Measurements from ENCODE around the gene SNX2. TPM values are rescaled to one million over a fixed set of nuclear protein-coding genes. Genes with fewer than 3 reads are reported as not detected.

The SNX2 gene
- total RNA-seq, 1 donor from 2014 or later: 145 TPM

- ATAC-seq (ENCODE audit: low read depth) (peak; percentile 29), DNase-seq (no peak)
- TF ChIP-seq CTCF (IDR thresholded peaks at IDR 0.05): no peak
- ChIA-PET CTCF (interaction anchor here (0.6 to 3.3 kb wide), 3 partner anchors 17 to 72 kb away, joined by 3 to 30 read pairs (median 3); no protein-coding TSS in a partner anchor), POLR2A (interaction anchor here (0.7 to 5.2 kb wide), 11 partner anchors 10 to 79 kb away, joined by 4 to 84 read pairs (median 9); no protein-coding TSS in a partner anchor)
- Mint-ChIP-seq H3K36me3 (ENCODE audit: low read depth) (peaks cover 32% of the 10 kb centered on the region), H3K27me3 (no peaks in the 10 kb centered on the region), H3K4me3 (peak overlapping the region; percentile 97), H3K27ac (peak overlapping the region; percentile 96), H3K4me1 (peaks cover 47% of the 10 kb centered on the region), H3K9me3 (no peaks in the 10 kb centered on the region)
- intact Hi-C loops (cut with micrococcal nuclease): loop anchor here (1.0 to 10.0 kb wide), 8 partner anchors 15 to 811 kb away; partner anchors contain the start of genes CEP120, SNX24 and SRFBP1
Observed at GRCh38 chr5:122775550-122776542, 966 bp downstream of the SNX2 start.

GRCh38 chr5:122778157-122778556, 3.3 kb downstream of the SNX2 start:
- ATAC-seq (ENCODE audit: low read depth) (no peak), DNase-seq (no peak)
- peaks cover 39% of the 10 kb centered on the region for H3K36me3 Mint-ChIP-seq (ENCODE audit: low read depth)
- H3K9me3 Mint-ChIP-seq: no peaks in the 10 kb centered on the region
- peak overlapping the region; percentile 66 for H3K4me3 Mint-ChIP-seq
- ChIA-PET POLR2A (no interaction called here), CTCF (interaction anchor here (0.7 to 4.9 kb wide), 2 partner anchors 74 to 262 kb away, joined by 3 to 19 read pairs; no protein-coding TSS in a partner anchor)
- H3K27me3 Mint-ChIP-seq: no peaks in the 10 kb centered on the region
- peaks cover 62% of the 10 kb centered on the region for H3K4me1 Mint-ChIP-seq
- intact Hi-C loops (cut with micrococcal nuclease): loop anchor here (5.0 to 10.0 kb wide), 2 partner anchors 41 to 813 kb away; partner anchors contain the start of gene SRFBP1
- peak overlapping the region; percentile 85 for H3K27ac Mint-ChIP-seq
- no peak for TF ChIP-seq CTCF (IDR thresholded peaks at IDR 0.05)

GRCh38 chr5:122779451-122779850, 4.6 kb downstream of the SNX2 start:
- Mint-ChIP-seq H3K27me3 (no peaks in the 10 kb centered on the region), H3K4me3 (peak overlapping the region; percentile 64), H3K27ac (peak overlapping the region; percentile 85), H3K4me1 (peaks cover 68% of the 10 kb centered on the region), H3K9me3 (no peaks in the 10 kb centered on the region), H3K36me3 (ENCODE audit: low read depth) (peaks cover 46% of the 10 kb centered on the region)
- TF ChIP-seq CTCF (IDR thresholded peaks at IDR 0.05): no peak
- DNase-seq (no peak), ATAC-seq (ENCODE audit: low read depth) (no peak)
- CTCF ChIA-PET: interaction anchor here (4.9 kb wide), 1 partner anchor 75 kb away, joined by 19 read pairs; no protein-coding TSS in a partner anchor
- intact Hi-C loops (cut with micrococcal nuclease): loop anchor here (5.0 to 10.0 kb wide), 2 partner anchors 42 to 815 kb away; partner anchors contain the start of gene SRFBP1
- POLR2A ChIA-PET: interaction anchor here (1.0 to 1.5 kb wide), 2 partner anchors 66 to 77 kb away, joined by 4 to 5 read pairs; partner anchors contain the start of gene SNX24

GRCh38 chr5:122780296-122780695, 5.4 kb downstream of the SNX2 start:
- no peaks in the 10 kb centered on the region for H3K9me3 Mint-ChIP-seq
- no peaks in the 10 kb centered on the region for H3K27me3 Mint-ChIP-seq
- ATAC-seq (ENCODE audit: low read depth): peak; percentile 19
- H3K4me1 Mint-ChIP-seq: peaks cover 72% of the 10 kb centered on the region
- peak overlapping the region; percentile 64 for H3K4me3 Mint-ChIP-seq
- CTCF ChIA-PET: interaction anchor here (4.9 kb wide), 1 partner anchor 76 kb away, joined by 19 read pairs; no protein-coding TSS in a partner anchor
- H3K36me3 Mint-ChIP-seq (ENCODE audit: low read depth): peaks cover 46% of the 10 kb centered on the region
- POLR2A ChIA-PET: interaction anchor here (1.0 to 1.5 kb wide), 2 partner anchors 21 to 78 kb away, joined by 5 to 7 read pairs; no protein-coding TSS in a partner anchor
- no peak for TF ChIP-seq CTCF (IDR thresholded peaks at IDR 0.05)
- H3K27ac Mint-ChIP-seq: peak overlapping the region; percentile 85
- intact Hi-C loops (cut with micrococcal nuclease): loop anchor here (1.0 to 10.0 kb wide), 3 partner anchors 8 to 735 kb away; partner anchors contain the start of gene CSNK1G3
- no peak for DNase-seq
